Measurements from ENCODE around the gene SCYL1.

Gene SCYL1

DNA sequence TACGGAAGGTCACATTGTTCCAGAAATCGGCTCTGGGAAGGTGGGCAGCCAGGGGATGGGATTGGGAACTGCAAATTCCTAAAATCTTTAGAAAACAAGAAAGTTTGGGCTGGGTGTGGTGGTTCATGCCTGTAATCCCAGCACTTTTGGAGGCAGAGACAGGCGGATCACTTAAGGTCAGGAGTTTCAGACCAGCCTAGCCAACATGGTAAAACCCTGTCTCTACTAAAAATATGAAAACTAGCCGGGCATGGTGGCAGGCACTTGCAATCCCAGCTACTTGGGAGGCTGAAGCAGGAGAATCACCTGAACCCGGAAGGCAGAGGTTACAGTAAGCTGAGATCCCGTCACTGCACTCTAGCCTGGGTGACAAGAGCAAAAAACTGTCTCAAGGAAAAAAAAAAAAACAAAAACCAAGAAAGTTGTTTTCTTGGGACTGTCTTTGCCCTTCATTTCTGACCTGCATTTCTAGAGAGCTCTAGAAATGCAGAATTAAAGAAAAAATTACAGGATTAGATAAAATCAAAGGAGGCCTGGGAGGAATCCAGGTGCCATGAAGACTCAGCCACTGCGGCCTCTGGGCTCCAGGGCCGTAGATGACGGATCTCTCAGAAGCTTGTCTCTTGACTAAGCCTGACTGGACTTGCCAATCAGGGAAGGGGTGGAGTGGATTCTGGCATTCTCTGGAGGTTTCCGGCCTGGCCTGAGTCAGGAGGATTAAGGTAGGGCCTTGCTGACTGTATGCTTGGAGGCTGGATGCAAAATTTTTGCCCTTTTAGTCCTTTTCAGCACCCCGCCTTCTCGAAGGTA, 31.3 kb upstream of the SCYL1 start:
- peak; percentile 45 to 48 for DNase-seq

DNA sequence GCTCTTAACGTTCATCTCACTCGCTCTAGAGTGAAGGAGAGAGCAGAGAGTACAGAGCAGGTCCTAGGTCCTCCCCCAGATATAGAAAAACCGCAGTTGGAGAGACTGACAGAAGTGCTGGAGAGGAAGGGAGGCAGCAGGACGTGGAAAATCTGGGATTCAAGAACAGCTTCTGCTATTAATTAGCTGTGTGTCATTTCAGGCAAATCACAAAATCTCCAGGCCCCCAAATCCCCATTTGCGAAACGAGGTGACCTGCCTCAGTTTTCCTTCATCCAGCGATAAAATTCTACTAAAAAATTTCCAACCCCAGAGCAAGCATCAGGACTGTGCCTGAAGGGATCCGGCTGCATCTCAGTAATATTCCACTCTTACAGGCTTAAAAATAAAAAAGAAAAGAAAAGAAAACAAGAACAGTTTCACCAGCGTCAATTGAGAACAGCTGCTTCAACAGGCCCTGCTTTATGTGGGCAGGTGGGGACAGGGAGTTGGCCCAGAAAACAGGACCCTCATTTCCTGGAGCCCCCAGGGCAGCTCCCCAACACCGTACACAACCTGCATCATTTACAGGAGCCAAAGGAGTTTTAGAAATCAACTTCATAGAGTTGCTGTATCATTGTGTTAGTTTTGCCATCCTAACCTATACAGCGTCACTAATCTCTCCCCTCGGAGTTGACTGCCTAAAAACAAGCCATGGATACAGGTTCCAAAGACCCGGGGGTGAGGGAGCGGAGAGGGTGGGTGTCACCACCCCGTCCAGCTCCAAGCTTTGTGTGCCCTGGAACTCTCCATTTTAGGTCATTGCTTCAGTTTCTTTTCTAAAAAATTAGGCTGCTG, 28.4 kb upstream of the SCYL1 start:
- DNase-seq: peak in 1 of 2 experiments; percentile 42

DNA sequence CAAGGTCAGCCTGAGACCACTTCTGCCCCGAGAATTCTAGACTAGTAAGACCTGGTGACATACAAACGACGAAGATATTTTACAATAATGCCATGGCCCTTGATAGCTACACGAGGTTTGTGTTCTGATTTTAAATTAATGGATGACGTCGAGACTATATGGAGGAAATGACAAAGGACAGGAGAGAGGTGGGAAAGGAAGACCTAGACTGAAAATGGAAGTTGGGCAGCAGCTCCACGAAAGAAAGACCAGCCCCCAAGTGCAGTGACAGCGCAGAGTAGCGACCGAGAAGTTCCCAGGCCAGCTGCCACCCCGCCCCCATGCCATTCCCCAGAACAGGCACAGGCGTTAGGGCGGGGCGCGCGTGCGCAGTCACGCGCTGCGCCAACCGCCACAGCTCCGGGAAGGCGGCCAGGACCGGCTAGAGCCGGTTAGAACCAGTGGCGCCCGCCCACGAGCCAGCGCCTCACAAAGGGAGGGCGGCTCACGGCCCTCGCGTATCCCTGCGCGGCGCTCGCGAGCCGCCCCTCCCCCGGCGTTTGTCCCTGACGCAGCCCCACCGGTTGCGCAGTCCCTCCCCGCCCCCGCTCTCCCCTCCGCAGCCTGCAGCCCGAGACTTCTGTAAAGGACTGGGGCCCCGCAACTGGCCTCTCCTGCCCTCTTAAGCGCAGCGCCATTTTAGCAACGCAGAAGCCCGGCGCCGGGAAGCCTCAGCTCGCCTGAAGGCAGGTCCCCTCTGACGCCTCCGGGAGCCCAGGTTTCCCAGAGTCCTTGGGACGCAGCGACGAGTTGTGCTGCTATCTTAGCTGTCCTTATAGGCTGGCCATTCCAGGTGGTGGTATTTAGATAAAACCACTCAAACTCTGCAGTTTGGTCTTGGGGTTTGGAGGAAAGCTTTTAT, 27.5 kb upstream of the SCYL1 start:
- DNase-seq: peak; percentile 98 to 99

DNA sequence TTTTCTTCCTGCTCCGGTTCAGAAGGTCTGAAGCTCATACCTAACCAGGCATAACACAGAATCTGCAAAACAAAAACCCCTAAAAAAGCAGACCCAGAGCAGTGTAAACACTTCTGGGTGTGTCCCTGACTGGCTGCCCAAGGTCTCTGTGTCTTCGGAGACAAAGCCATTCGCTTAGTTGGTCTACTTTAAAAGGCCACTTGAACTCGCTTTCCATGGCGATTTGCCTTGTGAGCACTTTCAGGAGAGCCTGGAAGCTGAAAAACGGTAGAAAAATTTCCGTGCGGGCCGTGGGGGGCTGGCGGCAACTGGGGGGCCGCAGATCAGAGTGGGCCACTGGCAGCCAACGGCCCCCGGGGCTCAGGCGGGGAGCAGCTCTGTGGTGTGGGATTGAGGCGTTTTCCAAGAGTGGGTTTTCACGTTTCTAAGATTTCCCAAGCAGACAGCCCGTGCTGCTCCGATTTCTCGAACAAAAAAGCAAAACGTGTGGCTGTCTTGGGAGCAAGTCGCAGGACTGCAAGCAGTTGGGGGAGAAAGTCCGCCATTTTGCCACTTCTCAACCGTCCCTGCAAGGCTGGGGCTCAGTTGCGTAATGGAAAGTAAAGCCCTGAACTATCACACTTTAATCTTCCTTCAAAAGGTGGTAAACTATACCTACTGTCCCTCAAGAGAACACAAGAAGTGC, 26.7 kb upstream of the SCYL1 start:
- no peak for DNase-seq

DNA sequence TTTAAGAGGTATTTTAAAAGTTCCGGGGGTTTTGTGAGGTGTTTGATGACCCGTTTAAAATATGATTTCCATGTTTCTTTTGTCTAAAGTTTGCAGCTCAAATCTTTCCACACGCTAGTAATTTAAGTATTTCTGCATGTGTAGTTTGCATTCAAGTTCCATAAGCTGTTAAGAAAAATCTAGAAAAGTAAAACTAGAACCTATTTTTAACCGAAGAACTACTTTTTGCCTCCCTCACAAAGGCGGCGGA, 26.2 kb upstream of the SCYL1 start:
- DNase-seq: peak in 1 of 2 experiments; percentile 68

DNA sequence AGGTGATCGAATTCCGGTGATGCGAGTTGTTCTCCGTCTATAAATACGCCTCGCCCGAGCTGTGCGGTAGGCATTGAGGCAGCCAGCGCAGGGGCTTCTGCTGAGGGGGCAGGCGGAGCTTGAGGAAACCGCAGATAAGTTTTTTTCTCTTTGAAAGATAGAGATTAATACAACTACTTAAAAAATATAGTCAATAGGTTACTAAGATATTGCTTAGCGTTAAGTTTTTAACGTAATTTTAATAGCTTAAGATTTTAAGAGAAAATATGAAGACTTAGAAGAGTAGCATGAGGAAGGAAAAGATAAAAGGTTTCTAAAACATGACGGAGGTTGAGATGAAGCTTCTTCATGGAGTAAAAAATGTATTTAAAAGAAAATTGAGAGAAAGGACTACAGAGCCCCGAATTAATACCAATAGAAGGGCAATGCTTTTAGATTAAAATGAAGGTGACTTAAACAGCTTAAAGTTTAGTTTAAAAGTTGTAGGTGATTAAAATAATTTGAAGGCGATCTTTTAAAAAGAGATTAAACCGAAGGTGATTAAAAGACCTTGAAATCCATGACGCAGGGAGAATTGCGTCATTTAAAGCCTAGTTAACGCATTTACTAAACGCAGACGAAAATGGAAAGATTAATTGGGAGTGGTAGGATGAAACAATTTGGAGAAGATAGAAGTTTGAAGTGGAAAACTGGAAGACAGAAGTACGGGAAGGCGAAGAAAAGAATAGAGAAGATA, 25.7 kb upstream of the SCYL1 start, which contains the start of gene MALAT1:
Gene MALAT1, plus strand, starts transcription at position 69 of the 736 bp plus-strand sequence.
- DNase-seq: peak; percentile 68 to 85

DNA sequence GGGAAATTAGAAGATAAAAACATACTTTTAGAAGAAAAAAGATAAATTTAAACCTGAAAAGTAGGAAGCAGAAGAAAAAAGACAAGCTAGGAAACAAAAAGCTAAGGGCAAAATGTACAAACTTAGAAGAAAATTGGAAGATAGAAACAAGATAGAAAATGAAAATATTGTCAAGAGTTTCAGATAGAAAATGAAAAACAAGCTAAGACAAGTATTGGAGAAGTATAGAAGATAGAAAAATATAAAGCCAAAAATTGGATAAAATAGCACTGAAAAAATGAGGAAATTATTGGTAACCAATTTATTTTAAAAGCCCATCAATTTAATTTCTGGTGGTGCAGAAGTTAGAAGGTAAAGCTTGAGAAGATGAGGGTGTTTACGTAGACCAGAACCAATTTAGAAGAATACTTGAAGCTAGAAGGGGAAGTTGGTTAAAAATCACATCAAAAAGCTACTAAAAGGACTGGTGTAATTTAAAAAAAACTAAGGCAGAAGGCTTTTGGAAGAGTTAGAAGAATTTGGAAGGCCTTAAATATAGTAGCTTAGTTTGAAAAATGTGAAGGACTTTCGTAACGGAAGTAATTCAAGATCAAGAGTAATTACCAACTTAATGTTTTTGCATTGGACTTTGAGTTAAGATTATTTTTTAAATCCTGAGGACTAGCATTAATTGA, 25.0 kb upstream of the SCYL1 start:
- peak in 1 of 2 experiments; percentile 63 for DNase-seq

DNA sequence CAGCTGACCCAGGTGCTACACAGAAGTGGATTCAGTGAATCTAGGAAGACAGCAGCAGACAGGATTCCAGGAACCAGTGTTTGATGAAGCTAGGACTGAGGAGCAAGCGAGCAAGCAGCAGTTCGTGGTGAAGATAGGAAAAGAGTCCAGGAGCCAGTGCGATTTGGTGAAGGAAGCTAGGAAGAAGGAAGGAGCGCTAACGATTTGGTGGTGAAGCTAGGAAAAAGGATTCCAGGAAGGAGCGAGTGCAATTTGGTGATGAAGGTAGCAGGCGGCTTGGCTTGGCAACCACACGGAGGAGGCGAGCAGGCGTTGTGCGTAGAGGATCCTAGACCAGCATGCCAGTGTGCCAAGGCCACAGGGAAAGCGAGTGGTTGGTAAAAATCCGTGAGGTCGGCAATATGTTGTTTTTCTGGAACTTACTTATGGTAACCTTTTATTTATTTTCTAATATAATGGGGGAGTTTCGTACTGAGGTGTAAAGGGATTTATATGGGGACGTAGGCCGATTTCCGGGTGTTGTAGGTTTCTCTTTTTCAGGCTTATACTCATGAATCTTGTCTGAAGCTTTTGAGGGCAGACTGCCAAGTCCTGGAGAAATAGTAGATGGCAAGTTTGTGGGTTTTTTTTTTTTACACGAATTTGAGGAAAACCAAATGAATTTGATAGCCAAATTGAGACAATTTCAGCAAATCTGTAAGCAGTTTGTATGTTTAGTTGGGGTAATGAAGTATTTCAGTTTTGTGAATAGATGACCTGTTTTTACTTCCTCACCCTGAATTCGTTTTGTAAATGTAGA, 24.3 kb upstream of the SCYL1 start:
- peak in 1 of 2 experiments; percentile 63 for DNase-seq

DNA sequence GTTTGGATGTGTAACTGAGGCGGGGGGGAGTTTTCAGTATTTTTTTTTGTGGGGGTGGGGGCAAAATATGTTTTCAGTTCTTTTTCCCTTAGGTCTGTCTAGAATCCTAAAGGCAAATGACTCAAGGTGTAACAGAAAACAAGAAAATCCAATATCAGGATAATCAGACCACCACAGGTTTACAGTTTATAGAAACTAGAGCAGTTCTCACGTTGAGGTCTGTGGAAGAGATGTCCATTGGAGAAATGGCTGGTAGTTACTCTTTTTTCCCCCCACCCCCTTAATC, 23.8 kb upstream of the SCYL1 start:
- no peak for DNase-seq

DNA sequence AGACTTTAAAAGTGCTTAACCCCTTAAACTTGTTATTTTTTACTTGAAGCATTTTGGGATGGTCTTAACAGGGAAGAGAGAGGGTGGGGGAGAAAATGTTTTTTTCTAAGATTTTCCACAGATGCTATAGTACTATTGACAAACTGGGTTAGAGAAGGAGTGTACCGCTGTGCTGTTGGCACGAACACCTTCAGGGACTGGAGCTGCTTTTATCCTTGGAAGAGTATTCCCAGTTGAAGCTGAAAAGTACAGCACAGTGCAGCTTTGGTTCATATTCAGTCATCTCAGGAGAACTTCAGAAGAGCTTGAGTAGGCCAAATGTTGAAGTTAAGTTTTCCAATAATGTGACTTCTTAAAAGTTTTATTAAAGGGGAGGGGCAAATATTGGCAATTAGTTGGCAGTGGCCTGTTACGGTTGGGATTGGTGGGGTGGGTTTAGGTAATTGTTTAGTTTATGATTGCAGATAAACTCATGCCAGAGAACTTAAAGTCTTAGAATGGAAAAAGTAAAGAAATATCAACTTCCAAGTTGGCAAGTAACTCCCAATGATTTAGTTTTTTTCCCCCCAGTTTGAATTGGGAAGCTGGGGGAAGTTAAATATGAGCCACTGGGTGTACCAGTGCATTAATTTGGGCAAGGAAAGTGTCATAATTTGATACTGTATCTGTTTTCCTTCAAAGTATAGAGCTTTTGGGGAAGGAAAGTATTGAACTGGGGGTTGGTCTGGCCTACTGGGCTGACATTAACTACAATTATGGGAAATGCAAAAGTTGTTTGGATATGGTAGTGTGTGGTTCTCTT, 23.2 kb upstream of the SCYL1 start:
- DNase-seq: peak in 1 of 2 experiments; percentile 64

DNA sequence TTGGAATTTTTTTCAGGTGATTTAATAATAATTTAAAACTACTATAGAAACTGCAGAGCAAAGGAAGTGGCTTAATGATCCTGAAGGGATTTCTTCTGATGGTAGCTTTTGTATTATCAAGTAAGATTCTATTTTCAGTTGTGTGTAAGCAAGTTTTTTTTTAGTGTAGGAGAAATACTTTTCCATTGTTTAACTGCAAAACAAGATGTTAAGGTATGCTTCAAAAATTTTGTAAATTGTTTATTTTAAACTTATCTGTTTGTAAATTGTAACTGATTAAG, 22.7 kb upstream of the SCYL1 start:
- DNase-seq: no peak

DNA sequence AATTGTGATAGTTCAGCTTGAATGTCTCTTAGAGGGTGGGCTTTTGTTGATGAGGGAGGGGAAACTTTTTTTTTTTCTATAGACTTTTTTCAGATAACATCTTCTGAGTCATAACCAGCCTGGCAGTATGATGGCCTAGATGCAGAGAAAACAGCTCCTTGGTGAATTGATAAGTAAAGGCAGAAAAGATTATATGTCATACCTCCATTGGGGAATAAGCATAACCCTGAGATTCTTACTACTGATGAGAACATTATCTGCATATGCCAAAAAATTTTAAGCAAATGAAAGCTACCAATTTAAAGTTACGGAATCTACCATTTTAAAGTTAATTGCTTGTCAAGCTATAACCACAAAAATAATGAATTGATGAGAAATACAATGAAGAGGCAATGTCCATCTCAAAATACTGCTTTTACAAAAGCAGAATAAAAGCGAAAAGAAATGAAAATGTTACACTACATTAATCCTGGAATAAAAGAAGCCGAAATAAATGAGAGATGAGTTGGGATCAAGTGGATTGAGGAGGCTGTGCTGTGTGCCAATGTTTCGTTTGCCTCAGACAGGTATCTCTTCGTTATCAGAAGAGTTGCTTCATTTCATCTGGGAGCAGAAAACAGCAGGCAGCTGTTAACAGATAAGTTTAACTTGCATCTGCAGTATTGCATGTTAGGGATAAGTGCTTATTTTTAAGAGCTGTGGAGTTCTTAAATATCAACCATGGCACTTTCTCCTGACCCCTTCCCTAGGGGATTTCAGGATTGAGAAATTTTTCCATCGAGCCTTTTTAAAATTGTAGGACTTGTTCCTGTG, 22.1 kb upstream of the SCYL1 start:
- no peak for DNase-seq

DNA sequence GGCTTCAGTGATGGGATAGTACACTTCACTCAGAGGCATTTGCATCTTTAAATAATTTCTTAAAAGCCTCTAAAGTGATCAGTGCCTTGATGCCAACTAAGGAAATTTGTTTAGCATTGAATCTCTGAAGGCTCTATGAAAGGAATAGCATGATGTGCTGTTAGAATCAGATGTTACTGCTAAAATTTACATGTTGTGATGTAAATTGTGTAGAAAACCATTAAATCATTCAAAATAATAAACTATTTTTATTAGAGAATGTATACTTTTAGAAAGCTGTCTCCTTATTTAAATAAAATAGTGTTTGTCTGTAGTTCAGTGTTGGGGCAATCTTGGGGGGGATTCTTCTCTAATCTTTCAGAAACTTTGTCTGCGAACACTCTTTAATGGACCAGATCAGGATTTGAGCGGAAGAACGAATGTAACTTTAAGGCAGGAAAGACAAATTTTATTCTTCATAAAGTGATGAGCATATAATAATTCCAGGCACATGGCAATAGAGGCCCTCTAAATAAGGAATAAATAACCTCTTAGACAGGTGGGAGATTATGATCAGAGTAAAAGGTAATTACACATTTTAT, 21.4 kb upstream of the SCYL1 start:
- DNase-seq: no peak

DNA sequence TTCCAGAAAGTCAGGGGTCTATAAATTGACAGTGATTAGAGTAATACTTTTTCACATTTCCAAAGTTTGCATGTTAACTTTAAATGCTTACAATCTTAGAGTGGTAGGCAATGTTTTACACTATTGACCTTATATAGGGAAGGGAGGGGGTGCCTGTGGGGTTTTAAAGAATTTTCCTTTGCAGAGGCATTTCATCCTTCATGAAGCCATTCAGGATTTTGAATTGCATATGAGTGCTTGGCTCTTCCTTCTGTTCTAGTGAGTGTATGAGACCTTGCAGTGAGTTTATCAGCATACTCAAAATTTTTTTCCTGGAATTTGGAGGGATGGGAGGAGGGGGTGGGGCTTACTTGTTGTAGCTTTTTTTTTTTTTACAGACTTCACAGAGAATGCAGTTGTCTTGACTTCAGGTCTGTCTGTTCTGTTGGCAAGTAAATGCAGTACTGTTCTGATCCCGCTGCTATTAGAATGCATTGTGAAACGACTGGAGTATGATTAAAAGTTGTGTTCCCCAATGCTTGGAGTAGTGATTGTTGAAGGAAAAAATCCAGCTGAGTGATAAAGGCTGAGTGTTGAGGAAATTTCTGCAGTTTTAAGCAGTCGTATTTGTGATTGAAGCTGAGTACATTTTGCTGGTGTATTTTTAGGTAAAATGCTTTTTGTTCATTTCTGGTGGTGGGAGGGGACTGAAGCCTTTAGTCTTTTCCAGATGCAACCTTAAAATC, 20.8 kb upstream of the SCYL1 start:
- peak in 1 of 2 experiments; percentile 42 for DNase-seq

DNA sequence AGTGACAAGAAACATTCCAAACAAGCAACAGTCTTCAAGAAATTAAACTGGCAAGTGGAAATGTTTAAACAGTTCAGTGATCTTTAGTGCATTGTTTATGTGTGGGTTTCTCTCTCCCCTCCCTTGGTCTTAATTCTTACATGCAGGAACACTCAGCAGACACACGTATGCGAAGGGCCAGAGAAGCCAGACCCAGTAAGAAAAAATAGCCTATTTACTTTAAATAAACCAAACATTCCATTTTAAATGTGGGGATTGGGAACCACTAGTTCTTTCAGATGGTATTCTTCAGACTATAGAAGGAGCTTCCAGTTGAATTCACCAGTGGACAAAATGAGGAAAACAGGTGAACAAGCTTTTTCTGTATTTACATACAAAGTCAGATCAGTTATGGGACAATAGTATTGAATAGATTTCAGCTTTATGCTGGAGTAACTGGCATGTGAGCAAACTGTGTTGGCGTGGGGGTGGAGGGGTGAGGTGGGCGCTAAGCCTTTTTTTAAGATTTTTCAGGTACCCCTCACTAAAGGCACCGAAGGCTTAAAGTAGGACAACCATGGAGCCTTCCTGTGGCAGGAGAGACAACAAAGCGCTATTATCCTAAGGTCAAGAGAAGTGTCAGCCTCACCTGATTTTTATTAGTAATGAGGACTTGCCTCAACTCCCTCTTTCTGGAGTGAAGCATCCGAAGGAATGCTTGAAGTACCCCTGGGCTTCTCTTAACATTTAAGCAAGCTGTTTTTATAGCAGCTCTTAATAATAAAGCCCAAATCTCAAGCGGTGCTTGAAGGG, 20.0 kb upstream of the SCYL1 start:
- peak in 1 of 2 experiments; percentile 27 for DNase-seq

DNA sequence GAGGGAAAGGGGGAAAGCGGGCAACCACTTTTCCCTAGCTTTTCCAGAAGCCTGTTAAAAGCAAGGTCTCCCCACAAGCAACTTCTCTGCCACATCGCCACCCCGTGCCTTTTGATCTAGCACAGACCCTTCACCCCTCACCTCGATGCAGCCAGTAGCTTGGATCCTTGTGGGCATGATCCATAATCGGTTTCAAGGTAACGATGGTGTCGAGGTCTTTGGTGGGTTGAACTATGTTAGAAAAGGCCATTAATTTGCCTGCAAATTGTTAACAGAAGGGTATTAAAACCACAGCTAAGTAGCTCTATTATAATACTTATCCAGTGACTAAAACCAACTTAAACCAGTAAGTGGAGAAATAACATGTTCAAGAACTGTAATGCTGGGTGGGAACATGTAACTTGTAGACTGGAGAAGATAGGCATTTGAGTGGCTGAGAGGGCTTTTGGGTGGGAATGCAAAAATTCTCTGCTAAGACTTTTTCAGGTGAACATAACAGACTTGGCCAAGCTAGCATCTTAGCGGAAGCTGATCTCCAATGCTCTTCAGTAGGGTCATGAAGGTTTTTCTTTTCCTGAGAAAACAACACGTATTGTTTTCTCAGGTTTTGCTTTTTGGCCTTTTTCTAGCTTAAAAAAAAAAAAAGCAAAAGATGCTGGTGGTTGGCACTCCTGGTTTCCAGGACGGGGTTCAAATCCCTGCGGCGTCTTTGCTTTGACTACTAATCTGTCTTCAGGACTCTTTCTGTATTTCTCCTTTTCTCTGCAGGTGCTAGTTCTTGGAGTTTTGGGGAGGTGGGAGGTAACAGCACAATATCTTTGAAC, 19.2 kb upstream of the SCYL1 start:
- no peak for DNase-seq
